ENCODE measurements around the gene TIMM8B.
"Not testable (repeated sequence)": the region's sequence is repeated elsewhere in the genome, so short reads cannot be mapped to it uniquely, and the experiment has no call there.

Gene TIMM8B

DNA sequence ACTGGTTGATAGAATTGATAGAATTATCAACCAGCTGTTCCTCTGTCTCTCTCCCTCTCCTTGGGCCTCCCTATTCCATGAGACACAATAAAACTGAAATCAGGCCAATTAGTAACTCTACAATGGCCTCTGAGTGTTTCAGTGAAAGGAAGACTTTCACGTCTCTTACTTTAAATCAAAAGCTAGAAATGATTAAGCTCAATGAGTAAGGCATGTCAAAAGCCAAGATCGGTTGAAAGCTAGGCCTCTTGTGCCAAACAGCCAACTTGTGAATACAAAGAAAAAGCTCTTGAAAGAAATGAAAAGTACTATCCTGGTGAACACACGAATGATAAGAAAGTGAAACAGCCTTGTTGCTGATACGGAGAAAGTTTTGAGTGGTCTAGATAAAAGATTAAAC, 29.4 kb downstream of the TIMM8B start:
- Histone ChIP-seq H3K36me3 (ENCODE audit: control insufficient read depth, insufficient read depth, low read length) (peaks cover 17% of the 10 kb centered on the region), H3K4me3 (ENCODE audit: low read length) (no peak overlapping the region), H3K9ac (ENCODE audit: low read length) (no peak overlapping the region)

DNA sequence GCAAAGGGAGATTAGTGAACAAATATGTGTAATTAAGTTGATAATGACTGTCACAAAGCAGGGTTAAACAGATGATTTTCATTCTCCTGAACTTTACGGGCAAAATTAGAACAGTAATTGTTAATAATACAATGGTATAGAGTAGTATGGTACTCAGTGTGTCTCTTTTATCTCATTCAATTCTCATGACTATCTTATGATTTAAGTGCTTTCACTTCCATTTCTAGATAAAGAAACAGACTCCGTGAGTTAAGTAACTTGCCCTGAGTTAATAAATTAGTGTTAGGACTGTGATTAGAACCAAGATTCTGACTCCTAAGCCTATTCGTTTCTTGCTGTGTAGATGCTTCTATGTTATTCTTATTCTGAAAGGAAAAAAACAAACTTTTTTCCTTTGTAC, 34.8 kb downstream of the TIMM8B start:
- Histone ChIP-seq H3K36me3 (ENCODE audit: control insufficient read depth, insufficient read depth, low read length) (peaks cover 13% of the 10 kb centered on the region), H3K9ac (ENCODE audit: low read length) (no peak overlapping the region), H3K27me3 (ENCODE audit: control insufficient read depth, insufficient read depth, low read length) (no peaks in the 10 kb centered on the region), H3K4me1 (ENCODE audit: control insufficient read depth, insufficient read depth, low read length) (no peaks in the 10 kb centered on the region), H3K27ac (ENCODE audit: low read depth, low read length) (no peak overlapping the region), H3K4me3 (ENCODE audit: low read length) (no peak overlapping the region)

More for the DNA sequence above, 29.4 kb downstream of the TIMM8B start:
- Histone ChIP-seq H3K27me3 (ENCODE audit: control insufficient read depth, insufficient read depth, low read length) (no peaks in the 10 kb centered on the region), H3K27ac (ENCODE audit: low read depth, low read length) (no peak overlapping the region), H3K4me1 (ENCODE audit: control insufficient read depth, insufficient read depth, low read length) (no peaks in the 10 kb centered on the region)

- H3K9ac ChIP-seq (ENCODE audit: low read length), result no peak overlapping the region
- peaks cover 13% of the 10 kb centered on the region for H3K36me3 ChIP-seq (ENCODE audit: control insufficient read depth, insufficient read depth, low read length)
- H3K4me3 ChIP-seq (ENCODE audit: low read length), result no peak overlapping the region
- H3K27me3 ChIP-seq (ENCODE audit: control insufficient read depth, insufficient read depth, low read length), result no peaks in the 10 kb centered on the region
- no peaks in the 10 kb centered on the region for H3K4me1 ChIP-seq (ENCODE audit: control insufficient read depth, insufficient read depth, low read length)
- no peak overlapping the region for H3K27ac ChIP-seq (ENCODE audit: low read depth, low read length)
Measured at GRCh38 chr11:112050721-112051120, 35.8 kb downstream of the TIMM8B start.

- no peak overlapping the region for H3K27ac ChIP-seq (ENCODE audit: low read depth, low read length)
- no peak overlapping the region for H3K4me3 ChIP-seq (ENCODE audit: low read length)
- no peak overlapping the region for H3K9ac ChIP-seq (ENCODE audit: low read length)
- H3K27me3 ChIP-seq (ENCODE audit: control insufficient read depth, insufficient read depth, low read length), result no peaks in the 10 kb centered on the region
- peaks cover 13% of the 10 kb centered on the region for H3K36me3 ChIP-seq (ENCODE audit: control insufficient read depth, insufficient read depth, low read length)
- H3K4me1 ChIP-seq (ENCODE audit: control insufficient read depth, insufficient read depth, low read length), result no peaks in the 10 kb centered on the region
Measured at GRCh38 chr11:112049777-112050176, 36.8 kb downstream of the TIMM8B start.

DNA sequence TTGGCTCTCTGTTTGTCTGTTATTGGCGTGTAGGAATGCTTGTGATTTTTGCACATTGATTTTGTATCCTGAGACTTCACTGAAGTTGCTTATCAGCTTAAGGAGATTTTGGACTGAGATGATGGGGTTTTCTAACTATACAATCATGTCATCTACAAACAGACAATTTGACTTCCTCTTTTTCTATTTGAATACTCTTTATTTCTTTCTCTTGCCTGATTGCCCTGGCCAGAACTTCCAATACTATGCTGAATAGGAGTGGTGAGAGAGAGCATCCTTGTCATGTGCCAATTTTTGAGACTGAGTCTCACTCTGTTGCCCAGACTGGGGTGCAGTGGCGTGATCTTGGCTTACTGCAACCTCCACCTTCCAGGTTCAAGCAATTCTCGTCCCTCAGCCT, 38.3 kb downstream of the TIMM8B start:
- not testable (repeated sequence) for H3K27me3 ChIP-seq (ENCODE audit: control insufficient read depth, insufficient read depth, low read length); H3K27ac ChIP-seq (ENCODE audit: low read depth, low read length); H3K4me3 ChIP-seq (ENCODE audit: low read length); H3K9ac ChIP-seq (ENCODE audit: low read length); H3K4me1 ChIP-seq (ENCODE audit: control insufficient read depth, insufficient read depth, low read length)
- peaks cover 10% of the 10 kb centered on the region for H3K36me3 ChIP-seq (ENCODE audit: control insufficient read depth, insufficient read depth, low read length)

- not testable (repeated sequence) for H3K4me1 ChIP-seq (ENCODE audit: control insufficient read depth, insufficient read depth, low read length); H3K27me3 ChIP-seq (ENCODE audit: control insufficient read depth, insufficient read depth, low read length); H3K9ac ChIP-seq (ENCODE audit: low read length); H3K4me3 ChIP-seq (ENCODE audit: low read length); H3K36me3 ChIP-seq (ENCODE audit: control insufficient read depth, insufficient read depth, low read length); H3K27ac ChIP-seq (ENCODE audit: low read depth, low read length)
Measured at GRCh38 chr11:112046647-112047046, 39.9 kb downstream of the TIMM8B start.

DNA sequence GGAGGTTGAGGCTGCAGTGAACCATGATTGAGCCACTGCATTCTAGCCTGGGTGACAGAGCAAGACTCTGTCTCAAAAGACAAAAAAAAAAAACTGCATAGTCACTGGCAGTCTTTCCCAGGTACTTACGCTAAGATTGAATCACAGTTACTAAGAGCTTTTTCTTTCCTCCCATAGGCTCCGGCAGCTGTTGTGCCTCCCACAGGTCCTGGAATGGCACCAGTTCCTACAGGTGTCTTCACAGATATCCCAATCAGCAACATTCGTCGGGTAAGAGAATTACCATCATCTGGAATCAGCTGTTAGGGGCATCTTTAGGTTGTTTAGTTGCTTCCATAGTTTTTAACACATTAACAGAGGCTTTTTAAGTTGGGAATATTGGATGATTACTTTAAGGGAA, 41.6 kb downstream of the TIMM8B start:
- Histone ChIP-seq H3K27me3 (ENCODE audit: control insufficient read depth, insufficient read depth, low read length) (no peaks in the 10 kb centered on the region), H3K4me3 (ENCODE audit: low read length) (no peak overlapping the region), H3K36me3 (ENCODE audit: control insufficient read depth, insufficient read depth, low read length) (peaks cover 6% of the 10 kb centered on the region), H3K9ac (ENCODE audit: low read length) (no peak overlapping the region), H3K4me1 (ENCODE audit: control insufficient read depth, insufficient read depth, low read length) (no peaks in the 10 kb centered on the region), H3K27ac (ENCODE audit: low read depth, low read length) (no peak overlapping the region)

- Histone ChIP-seq H3K27ac (ENCODE audit: low read depth, low read length) (no peak overlapping the region), H3K4me1 (ENCODE audit: control insufficient read depth, insufficient read depth, low read length) (no peaks in the 10 kb centered on the region), H3K4me3 (ENCODE audit: low read length) (no peak overlapping the region), H3K36me3 (ENCODE audit: control insufficient read depth, insufficient read depth, low read length) (peaks cover 10% of the 10 kb centered on the region), H3K9ac (ENCODE audit: low read length) (no peak overlapping the region), H3K27me3 (ENCODE audit: control insufficient read depth, insufficient read depth, low read length) (no peaks in the 10 kb centered on the region)
Measured at GRCh38 chr11:112042961-112043304, 43.6 kb downstream of the TIMM8B start.

- Histone ChIP-seq H3K27ac (ENCODE audit: low read depth, low read length) (no peak overlapping the region), H3K36me3 (ENCODE audit: control insufficient read depth, insufficient read depth, low read length) (peaks cover 10% of the 10 kb centered on the region), H3K9ac (ENCODE audit: low read length) (no peak overlapping the region), H3K4me1 (ENCODE audit: control insufficient read depth, insufficient read depth, low read length) (no peaks in the 10 kb centered on the region), H3K27me3 (ENCODE audit: control insufficient read depth, insufficient read depth, low read length) (no peaks in the 10 kb centered on the region), H3K4me3 (ENCODE audit: low read length) (no peak overlapping the region)
Measured at GRCh38 chr11:112042161-112042960, 44.2 kb downstream of the TIMM8B start.

DNA sequence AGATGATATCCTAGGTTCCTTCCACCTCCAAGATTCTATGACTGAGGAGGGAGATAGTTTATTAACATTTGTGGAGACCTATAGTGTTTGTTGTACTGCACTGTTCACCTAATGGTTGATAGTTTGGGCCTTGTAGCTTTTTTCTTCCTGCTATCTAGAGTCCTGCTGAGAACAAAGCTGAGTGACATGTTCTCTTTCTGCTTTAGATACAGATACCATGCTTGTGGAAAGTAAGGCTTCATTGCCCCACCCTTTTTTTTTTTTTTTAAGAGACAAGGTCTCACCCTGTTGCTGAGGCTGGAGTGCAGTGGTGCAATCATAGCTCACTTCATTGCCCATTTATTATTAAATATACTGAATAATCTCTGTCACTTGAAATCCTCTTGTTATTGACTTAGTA, 49.0 kb downstream of the TIMM8B start:
- Histone ChIP-seq H3K27ac (ENCODE audit: low read depth, low read length) (no peak overlapping the region), H3K4me3 (ENCODE audit: low read length) (no peak overlapping the region), H3K27me3 (ENCODE audit: control insufficient read depth, insufficient read depth, low read length) (no peaks in the 10 kb centered on the region), H3K4me1 (ENCODE audit: control insufficient read depth, insufficient read depth, low read length) (no peaks in the 10 kb centered on the region), H3K36me3 (ENCODE audit: control insufficient read depth, insufficient read depth, low read length) (peaks cover 10% of the 10 kb centered on the region), H3K9ac (ENCODE audit: low read length) (no peak overlapping the region)

Measured in rectal smooth muscle tissue (tissue), 1 donor.